Lung (tissue), 12 donors: ENCODE results near the gene FKBP10. TPM values are rescaled to one million over a fixed set of nuclear protein-coding genes. Genes with fewer than 3 reads are reported as not detected.

Source experiments
- ATAC-seq: fragments of 200-7000 bp; cut with Tn5 transposase; one replicate; pipeline ENCODE4 v1.9.1; 2020; ENCODE audit warnings: moderate number of reproducible peaks; ENCODE audit not compliant: insufficient read depth, low FRiP score
- DNase-seq, 3 donors: peaks; one replicate each; pipeline ENCODE4 v3.0.0-alpha.2; 2013 to 2017
- H3K27ac ChIP-seq, 2 donors: one replicate each; pipeline ENCODE4 v1.5.1; 2013; ENCODE audit warnings: mild to moderate bottlenecking in 2 of 2, moderate library complexity in 2 of 2, control low read depth in 1 of 2, inconsistent platforms in 1 of 2, low read depth in 1 of 2, low read length in 1 of 2
- H3K27me3 ChIP-seq, 3 donors: one replicate each; pipeline ENCODE4 v1.5.1; 2013; ENCODE audit warnings: low read length in 2 of 3; ENCODE audit not compliant: control insufficient read depth in 3 of 3, insufficient read depth in 3 of 3
- H3K36me3 ChIP-seq, 4 donors: one replicate each; pipeline ENCODE4 v1.5.1; 2013; ENCODE audit warnings: low read length in 4 of 4, mild to moderate bottlenecking in 1 of 4, moderate library complexity in 1 of 4; ENCODE audit not compliant: control insufficient read depth in 4 of 4, insufficient read depth in 4 of 4
- H3K4me1 ChIP-seq, 5 donors: one replicate each; pipeline ENCODE4 v1.5.1; 2013; ENCODE audit warnings: low read length in 5 of 5, mild to moderate bottlenecking in 2 of 5, moderate library complexity in 1 of 5; ENCODE audit not compliant: control insufficient read depth in 5 of 5, insufficient read depth in 5 of 5
- H3K4me3 ChIP-seq: one replicate; pipeline ENCODE4 v1.5.1; 2013; ENCODE audit warnings: mild to moderate bottlenecking, control low read depth, moderate library complexity
- H3K9ac ChIP-seq, 2 donors: one replicate each; pipeline ENCODE4 v1.5.1; 2013; ENCODE audit warnings: low read length in 2 of 2, control low read depth in 1 of 2; ENCODE audit not compliant: insufficient read depth in 1 of 2
- H3K9me3 ChIP-seq, 4 donors: one replicate each; pipeline ENCODE4 v1.5.1; 2013; ENCODE audit warnings: low read length in 3 of 4, mild to moderate bottlenecking in 1 of 4, moderate library complexity in 1 of 4; ENCODE audit not compliant: control insufficient read depth in 4 of 4, insufficient read depth in 3 of 4
- WGBS, 2 donors: extraction: QIAGEN DNeasy Blood & Tissue Kit; methylation state at CpG; one replicate each; pipeline ENCODE4 v1.1.7; 2013; 5-methylcytosine and 5-hydroxymethylcytosine counted together
- polyA plus RNA-seq, 2 donors: library from polyadenylated mRNA; stranded (reverse); fragments of 200-250 nt; gene quantifications; one replicate each; pipeline ENCODE4 v1.2.1, GENCODE V29; 2013
- total RNA-seq, 2 donors: library from RNA; depleted of rRNA in 1 of 2; stranded (reverse); fragments of >200 nt in 1 of 2; gene quantifications; one replicate each; pipeline ENCODE4 v1.2.1, GENCODE V29; 2014 to 2021
- TF ChIP-seq, protein P1 (sequence below): IDR thresholded peaks from 2 replicates; pipeline ENCODE4 v1.5.1; 2012; ENCODE audit warnings: mild to moderate bottlenecking; ENCODE audit errors: control extremely low read depth, extremely low read depth
- donor health status: control.
- donor health status: control.
- donor health status: Bipolar disorder and iron deficiency.
- donor health status: healthy.
- donor health status: DM: yes; HTN: yes; CAD: no.

Gene FKBP10
- total and polyA plus RNA-seq, 4 donors = 32.6 to 64.4 (median 48.3) TPM

DNA sequence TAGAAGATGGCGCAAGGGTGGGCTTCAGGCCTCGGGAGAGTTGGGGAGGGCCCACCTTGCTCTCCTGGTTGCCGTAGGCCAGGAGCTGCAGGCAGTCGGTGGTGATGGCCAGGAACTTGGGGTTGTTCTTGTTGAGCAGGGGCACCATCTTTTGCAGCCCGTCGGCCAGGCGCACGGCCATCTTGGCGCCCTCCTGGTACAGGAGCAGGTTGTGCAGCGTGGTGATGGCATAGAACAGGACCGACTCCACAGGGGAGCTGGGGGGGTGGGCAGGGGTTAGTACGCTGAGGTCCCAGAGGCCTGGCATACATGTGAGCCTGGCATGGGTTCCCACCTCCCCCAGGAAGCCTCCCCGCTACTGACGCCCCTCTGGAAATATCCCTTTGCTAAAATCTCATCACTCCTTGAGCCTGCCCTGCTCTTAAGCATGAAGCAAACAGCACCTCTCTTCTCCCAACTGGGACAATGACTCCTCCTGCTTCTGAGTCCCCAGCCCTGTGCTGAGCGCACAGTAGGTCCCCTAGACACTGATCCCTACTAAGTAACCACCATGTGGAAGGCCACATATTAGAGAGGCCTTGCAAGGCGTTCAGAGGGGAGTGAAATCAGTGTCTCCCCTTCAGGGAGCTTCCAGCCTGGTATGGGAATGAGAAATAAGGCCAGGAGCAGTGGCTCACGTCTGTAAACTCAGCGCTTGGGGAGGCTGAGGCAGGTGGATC is 45.3 kb upstream of the FKBP10 start:
- H3K36me3 ChIP-seq = peaks cover 13 to 65% (median 35%) of the 10 kb centered on the region in 4 donors

DNA sequence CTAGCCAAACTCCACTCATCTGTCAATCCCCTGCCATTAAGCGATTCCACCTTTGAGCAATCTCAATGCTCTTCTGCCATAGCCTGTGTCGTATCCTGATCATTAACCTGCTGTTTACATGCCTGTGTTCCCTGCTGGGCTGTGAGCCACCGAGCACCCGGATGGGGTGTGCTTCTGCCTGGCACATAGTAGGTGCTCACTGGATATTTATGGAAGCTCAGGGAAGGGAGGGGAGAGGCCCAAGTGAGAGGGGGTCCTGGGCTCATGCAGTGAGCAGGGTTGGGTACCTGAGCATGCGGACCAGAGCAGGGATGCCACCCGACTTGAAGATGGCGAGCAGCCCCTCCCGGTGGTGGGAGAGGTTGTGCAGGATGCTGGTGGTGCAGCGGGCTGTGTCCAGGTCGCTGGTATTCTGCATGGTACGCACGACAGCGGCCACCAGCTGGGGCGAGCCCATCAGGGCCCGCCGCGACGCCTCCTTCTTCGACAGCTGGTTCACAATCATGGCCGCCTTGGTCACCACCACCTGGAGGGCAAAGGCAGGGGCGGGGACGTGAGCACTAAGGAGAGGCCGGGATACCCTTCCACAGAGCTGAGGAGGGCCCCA is 44.0 kb upstream of the FKBP10 start:
- Histone ChIP-seq H3K36me3 (peaks cover 13 to 57% (median 26%) of the 10 kb centered on the region in 4 donors), H3K4me3 (no peak overlapping the region), H3K9me3 (no peaks in the 10 kb centered on the region), H3K4me1 (peaks cover 3 to 18% (median 12%) of the 10 kb centered on the region in 5 donors), H3K27ac (no peak overlapping the region), H3K27me3 (no peaks in the 10 kb centered on the region), H3K9ac (no peak overlapping the region)
- WGBS, 2 donors = 94 to 97% methylated on average over 22 to 23 of the region's 23 CpGs
- TF ChIP-seq, protein P1, sequence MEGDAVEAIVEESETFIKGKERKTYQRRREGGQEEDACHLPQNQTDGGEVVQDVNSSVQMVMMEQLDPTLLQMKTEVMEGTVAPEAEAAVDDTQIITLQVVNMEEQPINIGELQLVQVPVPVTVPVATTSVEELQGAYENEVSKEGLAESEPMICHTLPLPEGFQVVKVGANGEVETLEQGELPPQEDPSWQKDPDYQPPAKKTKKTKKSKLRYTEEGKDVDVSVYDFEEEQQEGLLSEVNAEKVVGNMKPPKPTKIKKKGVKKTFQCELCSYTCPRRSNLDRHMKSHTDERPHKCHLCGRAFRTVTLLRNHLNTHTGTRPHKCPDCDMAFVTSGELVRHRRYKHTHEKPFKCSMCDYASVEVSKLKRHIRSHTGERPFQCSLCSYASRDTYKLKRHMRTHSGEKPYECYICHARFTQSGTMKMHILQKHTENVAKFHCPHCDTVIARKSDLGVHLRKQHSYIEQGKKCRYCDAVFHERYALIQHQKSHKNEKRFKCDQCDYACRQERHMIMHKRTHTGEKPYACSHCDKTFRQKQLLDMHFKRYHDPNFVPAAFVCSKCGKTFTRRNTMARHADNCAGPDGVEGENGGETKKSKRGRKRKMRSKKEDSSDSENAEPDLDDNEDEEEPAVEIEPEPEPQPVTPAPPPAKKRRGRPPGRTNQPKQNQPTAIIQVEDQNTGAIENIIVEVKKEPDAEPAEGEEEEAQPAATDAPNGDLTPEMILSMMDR = no peak
- DNase-seq (no peak), ATAC-seq (no peak)

More for the DNA sequence above, 45.3 kb upstream of the FKBP10 start:
- no peak for DNase-seq
- TF ChIP-seq, protein P1 = no peak
- Histone ChIP-seq H3K9me3 (no peaks in the 10 kb centered on the region), H3K27me3 (no peaks in the 10 kb centered on the region), H3K9ac (no peak overlapping the region), H3K27ac (no peak overlapping the region), H3K4me1 (peaks cover 0 to 7% (median 2%) of the 10 kb centered on the region in 5 donors), H3K4me3 (no peak overlapping the region)
- no peak for ATAC-seq
- 94 to 96% methylated on average over 18 of the region's 18 CpGs for WGBS, 2 donors

DNA sequence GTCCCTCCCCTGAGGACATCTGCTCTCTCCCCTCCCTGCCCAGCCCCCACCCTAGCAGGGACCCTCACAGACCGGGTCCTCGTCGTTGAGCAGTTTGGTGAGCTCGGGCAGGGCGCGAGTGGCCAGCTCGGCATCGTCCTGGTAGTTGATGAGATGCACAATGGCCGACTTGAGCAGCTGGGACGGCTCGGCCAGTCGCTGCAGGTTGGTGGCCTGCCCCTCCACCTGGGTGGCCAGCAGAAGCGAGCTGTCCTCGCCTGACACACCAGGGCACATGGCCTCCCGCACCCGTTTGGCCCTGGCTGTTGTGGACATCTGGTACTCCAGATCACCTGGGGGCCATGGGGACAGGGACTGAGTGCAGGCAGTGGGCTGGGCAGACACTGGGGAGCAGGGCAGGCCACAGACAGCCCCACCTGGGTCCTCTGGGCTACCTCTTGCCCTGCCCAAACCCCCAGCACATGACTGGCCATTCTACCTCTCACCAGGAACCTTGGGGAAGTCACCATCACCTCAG is 43.4 kb upstream of the FKBP10 start:
- no peaks in the 10 kb centered on the region for H3K27me3 ChIP-seq
- no peak overlapping the region for H3K9ac ChIP-seq
- WGBS, 2 donors = 90 to 95% methylated on average over 16 of the region's 16 CpGs
- ATAC-seq (no peak), DNase-seq (no peak)
- H3K27ac ChIP-seq = no peak overlapping the region
- no peak overlapping the region for H3K4me3 ChIP-seq
- H3K4me1 ChIP-seq = peaks cover 3 to 22% (median 13%) of the 10 kb centered on the region in 5 donors
- H3K9me3 ChIP-seq = no peaks in the 10 kb centered on the region
- peaks cover 13 to 55% (median 23%) of the 10 kb centered on the region in 4 donors for H3K36me3 ChIP-seq
- TF ChIP-seq, protein P1 = no peak
